Smooth muscle cell (in vitro differentiated cells): ENCODE measurements around the gene ALPK3. TPM values are rescaled to one million over a fixed set of nuclear protein-coding genes. Genes with fewer than 3 reads are reported as not detected.

Experiments
- DNase-seq: peaks from one replicate; lab custom pipeline; 2025; ENCODE audit not compliant: unreplicated experiment; lab: John Stamatoyannopoulos, UW
- H2AFZ ChIP-seq: fragments of 200-600 bp; sonication (generic); 2 replicates; pipeline ENCODE4 v1.6.0; 2016; ENCODE audit warnings: antibody characterized with exemption, low read depth, mild to moderate bottlenecking
- H3F3A ChIP-seq: fragments of 200-600 bp; sonication (generic); 2 replicates; pipeline ENCODE4 v1.6.0; 2017; ENCODE audit warnings: antibody characterized with exemption, low read depth
- H3K27ac ChIP-seq: fragments of 200-600 bp; sonication (generic); 2 replicates; pipeline ENCODE4 v1.5.1; 2016; ENCODE audit warnings: low read depth, mild to moderate bottlenecking
- H3K27me3 ChIP-seq: fragments of 200-600 bp; sonication (generic); 2 replicates; pipeline ENCODE4 v1.6.1; 2016; ENCODE audit warnings: low read depth, mild to moderate bottlenecking
- H3K36me3 ChIP-seq: fragments of 200-600 bp; sonication (generic); 2 replicates; pipeline ENCODE4 v1.5.1; 2016; ENCODE audit warnings: low read depth
- H3K4me1 ChIP-seq: fragments of 200-600 bp; sonication (generic); 2 replicates; pipeline ENCODE4 v1.5.1; 2016; ENCODE audit warnings: low read depth
- H3K4me2 ChIP-seq: fragments of 200-600 bp; sonication (generic); 2 replicates; pipeline ENCODE4 v1.6.0; 2016; ENCODE audit warnings: mild to moderate bottlenecking
- H3K4me3 ChIP-seq: fragments of 200-600 bp; sonication (generic); 2 replicates; pipeline ENCODE4 v1.5.1; 2016; ENCODE audit warnings: mild to moderate bottlenecking
- H3K79me2 ChIP-seq: fragments of 200-600 bp; sonication (generic); 2 replicates; pipeline ENCODE4 v1.6.0; 2016; ENCODE audit warnings: low read depth, mild to moderate bottlenecking
- H3K9ac ChIP-seq: fragments of 200-600 bp; sonication (generic); 2 replicates; pipeline ENCODE4 v1.6.0; 2016; ENCODE audit warnings: low read depth
- H3K9me3 ChIP-seq: fragments of 200-600 bp; sonication (generic); replicated peaks from 2 replicates; pipeline ENCODE4 v1.5.1; 2016; ENCODE audit warnings: low read depth
- H4K20me1 ChIP-seq: fragments of 200-600 bp; sonication (generic); 2 replicates; pipeline ENCODE4 v1.6.0; 2016; ENCODE audit warnings: low read depth
- WGBS: methylation state at CpG from one replicate; pipeline ENCODE4 v1.1.7; 2016; ENCODE audit warnings: low lambda C conversion rate; 5-methylcytosine and 5-hydroxymethylcytosine counted together
- polyA plus RNA-seq: library from polyadenylated mRNA; unstranded; fragments of >200 nt; fragmentation: Nextera tagmentation; extraction: Ambion mirVana; gene quantifications from 2 replicates; pipeline ENCODE4 v1.2.1, GENCODE V29; 2016
- total RNA-seq: library from RNA; depleted of rRNA; stranded (reverse); fragments of >200 nt; gene quantifications from 2 replicates; pipeline ENCODE4 v1.2.3, GENCODE V29; 2014
- TF ChIP-seq, protein P1 (sequence below): fragments of 200-600 bp; sonication (generic); IDR thresholded peaks from 2 replicates; pipeline ENCODE4 v1.5.1; 2017; ENCODE audit warnings: borderline replicate concordance, mild to moderate bottlenecking, antibody characterized with exemption; ENCODE audit not compliant: insufficient read depth, poor library complexity, severe bottlenecking

Gene ALPK3
- total and polyA plus RNA-seq, 2 experiments from 2014 or later = 3.5 to 18.8 TPM

DNA sequence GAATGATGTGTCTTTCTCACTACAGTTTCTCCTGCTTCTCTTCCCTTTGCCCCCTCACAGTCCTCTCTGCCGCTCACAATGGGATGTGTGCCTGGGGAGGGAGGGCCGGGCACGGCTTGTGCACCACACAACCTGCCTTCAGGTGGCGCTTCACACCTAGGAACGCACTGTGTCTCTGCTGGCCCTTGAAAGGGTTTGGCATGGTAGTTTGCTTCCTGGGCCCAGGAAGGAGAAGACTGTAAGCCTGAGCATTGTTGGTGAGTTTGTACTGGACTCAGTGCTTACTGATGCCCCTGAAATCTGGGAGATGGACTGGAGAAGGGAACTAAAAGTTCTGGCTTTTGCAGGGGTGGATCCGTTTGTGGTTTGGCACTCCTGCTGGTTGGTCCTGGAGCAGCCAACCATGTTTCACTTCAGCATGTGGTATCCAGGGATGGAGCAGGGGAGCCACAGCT is 9.2 kb downstream of the ALPK3 start:
- Histone ChIP-seq H3K79me2 (no peaks in the 10 kb centered on the region), H4K20me1 (peaks cover 31% of the 10 kb centered on the region), H3K27me3 (no peaks in the 10 kb centered on the region), H3K4me2 (no peak overlapping the region), H3K4me3 (no peak overlapping the region), H3K9ac (no peak overlapping the region), H3K9me3 (no peaks in the 10 kb centered on the region), H3F3A (no peaks in the 10 kb centered on the region), H2AFZ (no peak overlapping the region), H3K27ac (no peak overlapping the region), H3K36me3 (no peaks in the 10 kb centered on the region), H3K4me1 (no peaks in the 10 kb centered on the region)
- TF ChIP-seq, protein P1, sequence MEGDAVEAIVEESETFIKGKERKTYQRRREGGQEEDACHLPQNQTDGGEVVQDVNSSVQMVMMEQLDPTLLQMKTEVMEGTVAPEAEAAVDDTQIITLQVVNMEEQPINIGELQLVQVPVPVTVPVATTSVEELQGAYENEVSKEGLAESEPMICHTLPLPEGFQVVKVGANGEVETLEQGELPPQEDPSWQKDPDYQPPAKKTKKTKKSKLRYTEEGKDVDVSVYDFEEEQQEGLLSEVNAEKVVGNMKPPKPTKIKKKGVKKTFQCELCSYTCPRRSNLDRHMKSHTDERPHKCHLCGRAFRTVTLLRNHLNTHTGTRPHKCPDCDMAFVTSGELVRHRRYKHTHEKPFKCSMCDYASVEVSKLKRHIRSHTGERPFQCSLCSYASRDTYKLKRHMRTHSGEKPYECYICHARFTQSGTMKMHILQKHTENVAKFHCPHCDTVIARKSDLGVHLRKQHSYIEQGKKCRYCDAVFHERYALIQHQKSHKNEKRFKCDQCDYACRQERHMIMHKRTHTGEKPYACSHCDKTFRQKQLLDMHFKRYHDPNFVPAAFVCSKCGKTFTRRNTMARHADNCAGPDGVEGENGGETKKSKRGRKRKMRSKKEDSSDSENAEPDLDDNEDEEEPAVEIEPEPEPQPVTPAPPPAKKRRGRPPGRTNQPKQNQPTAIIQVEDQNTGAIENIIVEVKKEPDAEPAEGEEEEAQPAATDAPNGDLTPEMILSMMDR = no peak
- WGBS = 71% methylated on average over 6 of the region's 6 CpGs
- DNase-seq = no peak

DNA sequence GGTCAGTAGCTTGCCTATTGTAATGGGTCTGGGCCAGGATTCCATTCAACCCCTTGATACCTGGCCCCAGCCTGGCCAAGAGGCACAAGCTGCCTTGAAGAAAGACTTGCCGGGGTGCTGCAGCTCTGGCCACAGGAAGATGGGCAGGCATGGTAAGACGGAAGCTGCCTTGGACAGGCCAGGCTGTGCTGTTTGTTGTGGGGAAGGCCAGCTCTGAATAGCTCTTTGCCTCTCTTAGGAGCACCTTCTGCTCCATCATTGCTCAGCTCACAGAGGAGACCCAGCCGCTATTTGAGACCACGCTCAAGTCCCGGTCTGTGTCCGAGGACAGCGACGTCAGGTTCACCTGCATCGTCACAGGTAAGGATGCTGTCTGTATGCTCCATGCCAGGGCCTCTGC is 10.1 kb downstream of the ALPK3 start:
- H3F3A ChIP-seq = no peaks in the 10 kb centered on the region
- no peak overlapping the region for H3K4me2 ChIP-seq
- H3K79me2 ChIP-seq = no peaks in the 10 kb centered on the region
- TF ChIP-seq, protein P1 = no peak
- H3K36me3 ChIP-seq = no peaks in the 10 kb centered on the region
- no peak overlapping the region for H3K9ac ChIP-seq
- no peak overlapping the region for H2AFZ ChIP-seq
- H3K9me3 ChIP-seq = no peaks in the 10 kb centered on the region
- H3K4me3 ChIP-seq = no peak overlapping the region
- no peaks in the 10 kb centered on the region for H3K4me1 ChIP-seq
- no peak overlapping the region for H3K27ac ChIP-seq
- no peak for DNase-seq
- no peaks in the 10 kb centered on the region for H3K27me3 ChIP-seq
- peaks cover 38% of the 10 kb centered on the region for H4K20me1 ChIP-seq
- WGBS = over 99% methylated on average over 9 of the region's 9 CpGs

DNA sequence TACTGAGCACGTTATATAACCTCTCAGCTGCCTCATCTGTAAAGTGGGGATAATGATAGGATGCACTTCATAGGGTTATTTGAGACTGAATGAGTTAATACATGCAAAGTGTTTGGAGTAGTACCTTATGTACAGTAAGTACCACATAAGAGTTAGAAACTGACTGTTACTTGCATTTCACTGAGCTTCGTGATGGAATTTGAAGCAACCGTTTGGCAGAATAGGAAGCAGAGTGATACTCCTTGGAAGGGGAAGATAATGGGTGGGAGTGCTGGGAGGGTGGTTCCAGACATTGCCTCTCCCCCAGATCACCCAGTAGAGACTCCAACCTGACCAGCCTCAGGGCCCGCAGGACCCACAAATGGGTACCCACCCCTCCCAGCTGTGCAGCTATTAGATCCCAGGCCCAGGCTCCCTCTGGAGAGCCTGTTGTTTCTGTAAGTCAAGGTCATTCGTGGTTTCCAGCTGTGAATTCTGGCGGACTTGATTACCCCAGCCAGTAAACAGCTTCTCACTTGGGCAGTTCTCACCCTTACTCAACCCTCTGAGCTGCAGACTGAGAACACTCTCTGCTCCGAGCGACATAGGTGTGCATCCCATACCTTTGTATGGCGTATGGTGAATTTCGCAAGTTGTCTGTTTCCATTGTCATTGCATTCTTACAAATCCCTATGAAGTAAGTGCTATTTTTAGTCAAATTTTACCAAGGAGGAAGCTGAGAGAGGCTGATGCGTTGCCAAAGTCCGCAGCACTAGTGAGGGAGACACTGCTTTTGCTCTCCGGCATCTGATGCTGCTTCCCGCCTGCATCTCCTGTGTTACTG is 11.1 kb downstream of the ALPK3 start:
- Histone ChIP-seq H3K79me2 (no peaks in the 10 kb centered on the region), H4K20me1 (peaks cover 49% of the 10 kb centered on the region)

More for the DNA sequence above, 11.1 kb downstream of the ALPK3 start:
- no peak overlapping the region for H3K27ac ChIP-seq
- TF ChIP-seq, protein P1 = no peak
- no peaks in the 10 kb centered on the region for H3F3A ChIP-seq
- H3K4me1 ChIP-seq = no peaks in the 10 kb centered on the region
- H2AFZ ChIP-seq = no peak overlapping the region
- no peak overlapping the region for H3K4me2 ChIP-seq
- DNase-seq = no peak
- no peak overlapping the region for H3K4me3 ChIP-seq
- no peak overlapping the region for H3K9ac ChIP-seq
- no peaks in the 10 kb centered on the region for H3K9me3 ChIP-seq
- no peaks in the 10 kb centered on the region for H3K36me3 ChIP-seq
- 83% methylated on average over 14 of the region's 14 CpGs for WGBS
- H3K27me3 ChIP-seq = no peaks in the 10 kb centered on the region
